IMR-90 (cell line): ENCODE results near the gene TPM4. TPM values are rescaled to one million over a fixed set of nuclear protein-coding genes. Genes with fewer than 3 reads are reported as not detected.

Experiments
- ATAC-seq: fragments of 200-7000 bp; cut with Tn5 transposase; 2 replicates; pipeline ENCODE4 v1.9.1; 2020; ENCODE audit warnings: low read depth, mild to moderate bottlenecking, moderate library complexity
- Bru-seq: library from RNA; stranded (reverse); fragments of 400-500 nt; gene quantifications from one replicate; lab custom pipeline; 2021; lab: Mats Ljungman, UMichigan
- BruChase-seq, 2 experiments: library from RNA; stranded (reverse); fragments of 400-500 nt; gene quantifications; one replicate each; lab custom pipeline; 2021; lab: Mats Ljungman, UMichigan
- BruUV-seq: library from RNA; stranded (reverse); fragments of 400-500 nt; replicated peaks from 2 replicates; lab custom pipeline; 2021; lab: Mats Ljungman, UMichigan
- CTCF ChIA-PET: fragments of 300-600 bp; formaldehyde crosslinking; extraction: SDS; loops from one replicate; lab custom pipeline; 2021; ENCODE audit warnings: antibody characterized with exemption; lab: Yijun Ruan, JAX
- POLR2A ChIA-PET: fragments of 300-600 bp; sonication (Branson Sonifier 250); formaldehyde crosslinking; loops from one replicate; lab custom pipeline; 2022; ENCODE audit warnings: antibody characterized with exemption; ENCODE audit not compliant: unreplicated experiment; lab: Charles Lee
- DNase-seq: peaks from one replicate; pipeline ENCODE4 v3.0.0; 2013
- H2AFZ ChIP-seq: replicated peaks from 2 replicates; pipeline ENCODE3; 2013; ENCODE audit warnings: low read length, mild to moderate bottlenecking; ENCODE audit not compliant: poor library complexity
- H2AK5ac ChIP-seq: 2 replicates; pipeline ENCODE4 v1.6.1; 2013; ENCODE audit warnings: low read depth, low read length, inconsistent platforms
- H2AK9ac ChIP-seq: replicated peaks from 2 replicates; pipeline ENCODE3; 2013; ENCODE audit warnings: mild to moderate bottlenecking, low read depth, low read length, moderate library complexity; ENCODE audit not compliant: poor library complexity
- H2BK120ac ChIP-seq: 2 replicates; pipeline ENCODE4 v1.6.1; 2013; ENCODE audit warnings: low read depth, low read length, inconsistent platforms
- H2BK15ac ChIP-seq: 3 replicates; pipeline ENCODE4 v1.6.1; 2013; ENCODE audit warnings: low read depth, low read length, inconsistent platforms
- H2BK20ac ChIP-seq: 2 replicates; pipeline ENCODE4 v1.6.1; 2013; ENCODE audit warnings: low read depth, mild to moderate bottlenecking, inconsistent platforms, low read length, moderate library complexity
- H2BK5ac ChIP-seq: 2 replicates; pipeline ENCODE4 v1.6.1; 2013; ENCODE audit warnings: mild to moderate bottlenecking, low read depth, low read length, inconsistent platforms; ENCODE audit not compliant: poor library complexity, severe bottlenecking
- H3K14ac ChIP-seq: replicated peaks from 2 replicates; pipeline ENCODE4 v1.6.1; 2013; ENCODE audit warnings: low read depth, low read length, inconsistent platforms
- H3K18ac ChIP-seq: 2 replicates; pipeline ENCODE4 v1.6.1; 2013; ENCODE audit warnings: low read depth, low read length, control low read depth
- H3K23ac ChIP-seq: 2 replicates; pipeline ENCODE4 v1.6.1; 2013; ENCODE audit warnings: low read depth, low read length, inconsistent platforms
- H3K27ac ChIP-seq: 2 replicates; pipeline ENCODE4 v1.5.1; 2013; ENCODE audit warnings: mild to moderate bottlenecking, control low read depth, low read length; ENCODE audit not compliant: insufficient read depth
- H3K27me3 ChIP-seq: 2 replicates; pipeline ENCODE4 v1.6.1; 2013; ENCODE audit warnings: low read length; ENCODE audit not compliant: control insufficient read depth, insufficient read depth
- H3K36me3 ChIP-seq: 2 replicates; pipeline ENCODE4 v1.6.1; 2013; ENCODE audit warnings: low read length, mixed read lengths; ENCODE audit not compliant: control insufficient read depth, insufficient read depth
- H3K4ac ChIP-seq: 2 replicates; pipeline ENCODE4 v1.6.1; 2013; ENCODE audit warnings: low read depth, low read length, inconsistent platforms
- H3K4me1 ChIP-seq: 2 replicates; pipeline ENCODE4 v1.6.1; 2013; ENCODE audit warnings: low read length, mixed read lengths; ENCODE audit not compliant: control insufficient read depth, insufficient read depth
- H3K4me2 ChIP-seq: 2 replicates; pipeline ENCODE4 v1.6.1; 2013; ENCODE audit warnings: low read depth, mild to moderate bottlenecking, control low read depth, low read length, moderate library complexity
- H3K4me3 ChIP-seq: 2 replicates; pipeline ENCODE4 v1.5.1; 2013; ENCODE audit warnings: low read depth, mild to moderate bottlenecking, control low read depth, low read length, moderate library complexity; ENCODE audit not compliant: insufficient read depth
- H3K56ac ChIP-seq: 2 replicates; pipeline ENCODE4 v1.6.1; 2013; ENCODE audit warnings: low read length, inconsistent platforms; ENCODE audit not compliant: insufficient read depth; ENCODE audit errors: extremely low read depth
- H3K79me1 ChIP-seq, 2 experiments: 2 replicates each; pipeline ENCODE4 v1.6.1; 2013; ENCODE audit warnings: low read length in 2 of 2, inconsistent platforms in 1 of 2, low read depth in 1 of 2
- H3K9ac ChIP-seq: 2 replicates; pipeline ENCODE4 v1.6.1; 2013; ENCODE audit warnings: low read depth, low read length, control low read depth
- H3K9me1 ChIP-seq: 2 replicates; pipeline ENCODE4 v1.6.1; 2013; ENCODE audit warnings: low read length, inconsistent platforms; ENCODE audit not compliant: insufficient read depth
- H3K9me3 ChIP-seq: 2 replicates; pipeline ENCODE4 v1.6.1; 2013; ENCODE audit warnings: low read length; ENCODE audit not compliant: control insufficient read depth, insufficient read depth
- H4K20me1 ChIP-seq: 2 replicates; pipeline ENCODE4 v1.6.1; 2013; ENCODE audit warnings: low read length, inconsistent platforms; ENCODE audit not compliant: insufficient read depth
- H4K5ac ChIP-seq: 2 replicates; pipeline ENCODE4 v1.6.1; 2013; ENCODE audit warnings: mild to moderate bottlenecking, low read depth, low read length, control low read depth
- H4K8ac ChIP-seq, 2 experiments: 2 replicates each; pipeline ENCODE4 v1.6.1; 2013; ENCODE audit warnings: low read depth in 2 of 2, low read length in 2 of 2, control low read depth in 1 of 2, inconsistent platforms in 1 of 2
- H4K91ac ChIP-seq: 2 replicates; pipeline ENCODE4 v1.6.1; 2013; ENCODE audit warnings: low read depth, low read length, inconsistent platforms; ENCODE audit not compliant: insufficient read depth
- BHLHE40 ChIP-seq: fragments of 150-350 bp; IDR thresholded peaks from 2 replicates; pipeline ENCODE4 v1.6.1; 2016; ENCODE audit warnings: mild to moderate bottlenecking, low read depth, low read length
- CEBPB ChIP-seq: IDR thresholded peaks from 2 replicates; pipeline ENCODE4 v1.6.1; 2012; ENCODE audit warnings: low read depth, low read length, improper control_type of control experiment
- CHD1 ChIP-seq: IDR thresholded peaks from 2 replicates; pipeline ENCODE4 v1.6.1; 2012; ENCODE audit warnings: low read depth, low read length, improper control_type of control experiment
- CTCF ChIP-seq: conservative IDR thresholded peaks from 2 replicates; pipeline ENCODE4 v1.5.1; 2012; ENCODE audit warnings: mild to moderate bottlenecking, low read depth, low read length, improper control_type of control experiment
- FOS ChIP-seq: fragments of 150-350 bp; IDR thresholded peaks from 2 replicates; pipeline ENCODE4 v1.6.1; 2016; ENCODE audit warnings: low read depth, low read length
- MAFK ChIP-seq: IDR thresholded peaks from 2 replicates; pipeline ENCODE4 v1.6.1; 2012; ENCODE audit warnings: low read depth, low read length, improper control_type of control experiment
- MAZ ChIP-seq: IDR thresholded peaks from 2 replicates; pipeline ENCODE4 v1.6.1; 2012; ENCODE audit warnings: low read depth, mild to moderate bottlenecking, low read length, improper control_type of control experiment, moderate library complexity, borderline replicate concordance
- MXI1 ChIP-seq: IDR thresholded peaks from 2 replicates; pipeline ENCODE4 v1.6.1; 2012; ENCODE audit warnings: low read depth, mild to moderate bottlenecking, low read length, moderate library complexity, borderline replicate concordance
- POLR2A ChIP-seq: IDR thresholded peaks from 2 replicates; pipeline ENCODE4 v1.6.1; 2012; ENCODE audit warnings: mild to moderate bottlenecking, low read depth, low read length
- RCOR1 ChIP-seq: IDR thresholded peaks from 2 replicates; pipeline ENCODE4 v1.6.1; 2012; ENCODE audit warnings: mild to moderate bottlenecking, low read length, improper control_type of control experiment; ENCODE audit not compliant: insufficient replicate concordance
- SMC3 ChIP-seq: fragments of 150-350 bp; IDR thresholded peaks from 2 replicates; pipeline ENCODE4 v1.6.1; 2016; ENCODE audit warnings: low read depth, mild to moderate bottlenecking, antibody characterized with exemption, low read length, moderate library complexity
- WGBS, 2 experiments: methylation state at CpG; one replicate each; pipeline versions ENCODE4 v1.1.5 to v1.1.7; 2013; ENCODE audit warnings: missing lambda C conversion rate in 2 of 2; ENCODE audit not compliant: insufficient read length in 1 of 2; ENCODE audit errors: extremely low coverage in 2 of 2; 5-methylcytosine and 5-hydroxymethylcytosine counted together
- dilution Hi-C: fragments of 300-500 bp; cut with HindIII; formaldehyde crosslinking; loops from one replicate; pipeline ENCODE4 v1.14.3; 2018; ENCODE audit warnings: low sequenced_read_pairs; ENCODE audit not compliant: unreplicated experiment
- in situ Hi-C: fragments of 300-500 bp; cut with MboI; formaldehyde crosslinking; loops from 3 replicates; pipeline ENCODE4 v1.14.3; 2019; ENCODE audit warnings: low sequenced_read_pairs, inconsistent platforms, mixed read lengths
- intact Hi-C: fragments of 100-400 bp; cut with micrococcal nuclease; formaldehyde crosslinking; loops from 2 replicates; pipeline ENCODE4 v1.10.0; 2022
- long read RNA-seq: library from polyadenylated mRNA; unstranded; transcript quantifications from one replicate; pipeline ENCODE4 v2.0.0, GENCODE V29; 2021; ENCODE audit not compliant: unreplicated experiment
- polyA plus RNA-seq, 3 experiments: library from polyadenylated mRNA; depleted of rRNA; stranded (reverse); fragments of >200 nt; gene quantifications; 2 replicates each; pipeline ENCODE4 v1.2.3, GENCODE V29; 2012; ENCODE audit warnings: low replicate concordance in 1 of 3
- total RNA-seq: library from RNA; depleted of rRNA; stranded (reverse); fragments of >200 nt; gene quantifications from 2 replicates; pipeline ENCODE4 v1.2.3, GENCODE V29; 2012; rRNA removed
- TF ChIP-seq, protein P1 (sequence below): fragments of 150-350 bp; IDR thresholded peaks from 2 replicates; pipeline ENCODE4 v1.6.1; 2017; ENCODE audit warnings: mild to moderate bottlenecking, antibody characterized with exemption, low read length, low read depth

TPM4 gene
- 1,075 and 1,562 TPM in 2 replicates for total RNA-seq
- polyA plus RNA-seq (2012; rRNA removed), result 1,160 and 1,218 TPM in 2 replicates
- 1,916 and 2,081 TPM in 2 replicates for polyA plus RNA-seq (2012; cell fraction: cytosol; rRNA removed)
- polyA plus RNA-seq (2012; cell fraction: nucleus; rRNA removed; ENCODE audit: low replicate concordance), result 535 and 1,052 TPM in 2 replicates
- Bru-seq, nascent RNA, result percentile 100 among the genes with signal in this experiment
- percentile 100 among the genes with signal in this experiment for BruChase-seq, experiment 1, labeled RNA remaining after a 6-hour chase
- BruChase-seq, experiment 2, labeled RNA remaining after a 2-hour chase, result percentile 99 among the genes with signal in this experiment
- long read RNA-seq, transcript TPM4-202 (9 exons, 1,417 nt), result minor isoform, 27 of 2,034 reads
- long read RNA-seq, transcript TPM4-213 (1 exons, 2,672 nt), result minor isoform, 156 of 2,034 reads
- long read RNA-seq, transcript TPM4-201 (8 exons, 2,666 nt), result major isoform, 1,444 of 2,034 reads
- long read RNA-seq, partial matches to known transcripts, result 37 of 2,034 reads
- long read RNA-seq, other reads (novel, unspliced or antisense), result 370 of 2,034 reads

GRCh38 chr19:16076154-16076957 lies at the start of gene TPM4:
TPM4 (plus strand) TSS chr19:16076495; CDS start chr19:16076566, 71 bp downstream.
- Histone ChIP-seq H3K9ac (peak within 1 kb of the TSS; percentile 99), H2BK15ac (peak within 1 kb of the TSS; percentile 41; the same call in 1 of the 3 replicates), H2BK120ac (peak within 1 kb of the TSS; percentile 88), H3K56ac (peak within 1 kb of the TSS; percentile 100), H4K20me1 (peaks cover 25% of the 10 kb centered on the region), H3K36me3 (peaks cover 29% of the 10 kb centered on the region), H3K18ac (peak within 1 kb of the TSS; percentile 100), H3K9me3 (no peaks in the 10 kb centered on the region), H3K4me1 (peaks cover 16% of the 10 kb centered on the region), H3K27me3 (no peaks in the 10 kb centered on the region), H3K9me1 (peaks cover 10% of the 10 kb centered on the region), H4K5ac (peak within 1 kb of the TSS; percentile 99), H2BK20ac (peak within 1 kb of the TSS; percentile 44; the same call in 1 of the 2 replicates), H2AK5ac (peak within 1 kb of the TSS; percentile 99), H4K91ac (peak within 1 kb of the TSS; percentile 97), H3K79me1 (peaks cover 12 to 51% of the 10 kb centered on the region in 2 experiments), H2AFZ (peak within 1 kb of the TSS; percentile 85), H3K4me3 (peak within 1 kb of the TSS; percentile 97), H3K4me2 (peak within 1 kb of the TSS; percentile 93), H4K8ac (peak within 1 kb of the TSS; percentile 95 to 97), H2AK9ac (peak within 1 kb of the TSS; percentile 98), H2BK5ac (peak within 1 kb of the TSS; percentile 98), H3K27ac (peak within 1 kb of the TSS; percentile 98), H3K14ac (peak within 1 kb of the TSS; percentile 99), H3K23ac (peak within 1 kb of the TSS; percentile 99), H3K4ac (peak within 1 kb of the TSS; percentile 97)
- no TSS peak for BruUV-seq
- ATAC-seq, result peak; percentile 80
- in situ Hi-C loops (no loop called here), intact Hi-C loops (loop anchor here (5.0 kb wide), 2 partner anchors 34 to 121 kb away; partner anchors contain the start of gene AP1M1), dilution Hi-C loops (no loop called here)
- DNase-seq, result peak; percentile 96
- 1% methylated on average over 33 of the region's 101 CpGs; no CpG with 5 or more reads in 1 of the 2 experiments for WGBS, 2 experiments
- ChIA-PET POLR2A (interaction anchor here (0.6 to 1.6 kb wide), 8 partner anchors 8 to 345 kb away, joined by 3 to 9 read pairs (median 4); partner anchors contain the start of gene FAM32A), CTCF (no interaction called here)
- TF ChIP-seq CHD1 (no peak), MAFK (peak; percentile 7; the same call in 1 of the 2 replicates), FOS (no peak), CEBPB (no peak), CTCF (no peak), MXI1 (0 out of 2 replicates have a peak, but pooled peaks have one; percentile 12), BHLHE40 (0 out of 2 replicates have a peak, but pooled peaks have one; percentile 20), RCOR1 (no peak), MAZ (peak; percentile 87; the same call in 1 of the 2 replicates), SMC3 (no peak), POLR2A (peak; percentile 98)
- TF ChIP-seq, protein P1, sequence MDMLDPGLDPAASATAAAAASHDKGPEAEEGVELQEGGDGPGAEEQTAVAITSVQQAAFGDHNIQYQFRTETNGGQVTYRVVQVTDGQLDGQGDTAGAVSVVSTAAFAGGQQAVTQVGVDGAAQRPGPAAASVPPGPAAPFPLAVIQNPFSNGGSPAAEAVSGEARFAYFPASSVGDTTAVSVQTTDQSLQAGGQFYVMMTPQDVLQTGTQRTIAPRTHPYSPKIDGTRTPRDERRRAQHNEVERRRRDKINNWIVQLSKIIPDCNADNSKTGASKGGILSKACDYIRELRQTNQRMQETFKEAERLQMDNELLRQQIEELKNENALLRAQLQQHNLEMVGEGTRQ, result no peak
